ENCODE results near the gene MBTPS2.

The MBTPS2 gene

DNA sequence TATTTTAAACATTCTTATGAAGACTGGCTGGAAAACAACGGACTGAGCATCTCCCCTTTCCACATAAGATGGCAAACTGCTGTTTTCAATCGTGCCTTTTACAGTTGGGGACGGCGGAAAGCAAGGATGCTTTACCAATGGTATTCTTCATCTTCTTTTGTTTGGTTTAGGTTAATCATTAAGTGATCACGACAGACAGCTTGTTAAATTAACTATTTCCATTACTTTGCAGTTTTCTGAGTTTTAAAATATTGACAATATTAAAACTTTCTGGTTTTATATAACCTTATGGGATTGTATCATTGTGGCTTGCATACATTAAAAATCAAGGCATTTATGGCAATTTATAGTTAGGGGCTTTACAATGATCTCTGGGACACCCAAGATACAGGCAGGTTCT is 3.8 kb downstream of the MBTPS2 start:
- POLR2A ChIA-PET = no interaction called here
- TF ChIP-seq ZNF157 (tag by site-specific recombination; IDR thresholded peaks at IDR 0.05) (no peak), ZNF239 (tag by site-specific recombination; IDR thresholded peaks at IDR 0.05) (no peak), ZNF175 (tag by site-specific recombination; IDR thresholded peaks at IDR 0.05) (no peak), ZBTB20 (tag by site-specific recombination; IDR thresholded peaks at IDR 0.05) (no peak), OSR2 (tag by site-specific recombination; IDR thresholded peaks at IDR 0.05) (no peak), ZNF580 (tag by site-specific recombination; IDR thresholded peaks at IDR 0.05) (no peak)
- TF ChIP-seq, protein P1, sequence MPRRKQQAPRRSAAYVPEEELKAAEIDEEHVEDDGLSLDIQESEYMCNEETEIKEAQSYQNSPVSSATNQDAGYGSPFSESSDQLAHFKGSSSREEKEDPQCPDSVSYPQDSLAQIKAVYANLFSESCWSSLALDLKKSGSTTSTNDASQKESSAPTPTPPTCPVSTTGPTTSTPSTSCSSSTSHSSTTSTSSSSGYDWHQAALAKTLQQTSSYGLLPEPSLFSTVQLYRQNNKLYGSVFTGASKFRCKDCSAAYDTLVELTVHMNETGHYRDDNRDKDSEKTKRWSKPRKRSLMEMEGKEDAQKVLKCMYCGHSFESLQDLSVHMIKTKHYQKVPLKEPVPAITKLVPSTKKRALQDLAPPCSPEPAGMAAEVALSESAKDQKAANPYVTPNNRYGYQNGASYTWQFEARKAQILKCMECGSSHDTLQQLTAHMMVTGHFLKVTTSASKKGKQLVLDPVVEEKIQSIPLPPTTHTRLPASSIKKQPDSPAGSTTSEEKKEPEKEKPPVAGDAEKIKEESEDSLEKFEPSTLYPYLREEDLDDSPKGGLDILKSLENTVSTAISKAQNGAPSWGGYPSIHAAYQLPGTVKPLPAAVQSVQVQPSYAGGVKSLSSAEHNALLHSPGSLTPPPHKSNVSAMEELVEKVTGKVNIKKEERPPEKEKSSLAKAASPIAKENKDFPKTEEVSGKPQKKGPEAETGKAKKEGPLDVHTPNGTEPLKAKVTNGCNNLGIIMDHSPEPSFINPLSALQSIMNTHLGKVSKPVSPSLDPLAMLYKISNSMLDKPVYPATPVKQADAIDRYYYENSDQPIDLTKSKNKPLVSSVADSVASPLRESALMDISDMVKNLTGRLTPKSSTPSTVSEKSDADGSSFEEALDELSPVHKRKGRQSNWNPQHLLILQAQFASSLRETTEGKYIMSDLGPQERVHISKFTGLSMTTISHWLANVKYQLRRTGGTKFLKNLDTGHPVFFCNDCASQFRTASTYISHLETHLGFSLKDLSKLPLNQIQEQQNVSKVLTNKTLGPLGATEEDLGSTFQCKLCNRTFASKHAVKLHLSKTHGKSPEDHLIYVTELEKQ (tag by site-specific recombination; IDR thresholded peaks at IDR 0.05; ENCODE audit: borderline replicate concordance) = no peak
- CTCF ChIA-PET = no interaction called here

DNA sequence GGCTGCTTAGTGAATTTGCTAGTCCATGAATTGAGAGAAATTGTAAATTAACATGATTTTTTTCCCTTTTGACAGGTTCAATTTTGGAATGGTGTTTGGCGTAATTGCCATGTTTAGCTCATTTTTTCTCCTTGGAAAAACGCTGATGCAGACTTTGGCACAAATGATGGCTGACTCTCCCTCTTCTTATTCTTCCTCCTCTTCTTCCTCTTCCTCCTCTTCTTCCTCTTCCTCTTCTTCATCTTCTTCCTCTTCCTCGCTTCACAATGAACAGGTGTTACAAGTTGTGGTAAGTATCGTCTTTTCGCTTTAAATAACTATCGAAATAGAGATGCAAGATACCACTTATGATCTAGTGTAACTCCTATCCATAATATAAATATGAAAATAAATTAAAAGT is 5.7 kb downstream of the MBTPS2 start:
- POLR2A ChIA-PET = no interaction called here

More for the DNA sequence above, 3.8 kb downstream of the MBTPS2 start:
- Histone ChIP-seq H3K4me3 (ENCODE audit: low read depth, low read length) (no peak overlapping the region), H3K4me1 (ENCODE audit: control insufficient read depth, insufficient read depth, low read length) (no peaks in the 10 kb centered on the region), H3K36me3 (ENCODE audit: control insufficient read depth in 2 of 2, insufficient read depth in 1 of 2, low read length in 2 of 2) (peaks cover 31 to 34% of the 10 kb centered on the region in 2 experiments), H3K9me3 (ENCODE audit: control insufficient read depth, insufficient read depth, low read depth, low read length) (no peaks in the 10 kb centered on the region), H3K27ac (ENCODE audit: extremely low read depth, low read depth, low read length) (no peak overlapping the region)

DNA sequence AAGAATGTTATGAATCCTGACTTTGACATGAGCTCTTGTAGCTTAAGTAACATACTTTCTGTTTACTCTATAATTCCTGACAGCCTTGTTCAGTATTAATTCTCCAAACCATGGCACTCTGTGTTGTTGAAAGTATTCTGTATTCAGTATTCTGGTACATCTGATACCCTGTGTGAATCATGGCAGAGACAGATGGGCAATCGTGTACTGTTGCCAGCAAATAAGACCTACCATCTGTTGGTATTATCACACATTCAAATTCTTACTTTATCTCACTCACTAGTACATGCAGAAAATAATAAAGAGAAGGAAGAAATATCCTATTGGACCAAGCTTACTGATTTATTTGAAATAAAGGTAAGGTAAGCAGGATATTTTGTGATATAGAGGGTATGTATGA is 7.9 kb downstream of the MBTPS2 start:
- POLR2A ChIA-PET = no interaction called here
- CTCF ChIA-PET = interaction anchor here (0.6 kb wide), 1 partner anchor 232 kb away, joined by 3 read pairs; no protein-coding TSS in a partner anchor
- TF ChIP-seq, protein P1 (tag by site-specific recombination; IDR thresholded peaks at IDR 0.05; ENCODE audit: borderline replicate concordance) = no peak
- TF ChIP-seq ZNF571 (tag by site-specific recombination; IDR thresholded peaks at IDR 0.05) = no peak
- no peak for TF ChIP-seq PATZ1 (tag by site-specific recombination; IDR thresholded peaks at IDR 0.05)
- TF ChIP-seq ZNF623 (tag by site-specific recombination; IDR thresholded peaks at IDR 0.05) = no peak
- TF ChIP-seq, protein P2, sequence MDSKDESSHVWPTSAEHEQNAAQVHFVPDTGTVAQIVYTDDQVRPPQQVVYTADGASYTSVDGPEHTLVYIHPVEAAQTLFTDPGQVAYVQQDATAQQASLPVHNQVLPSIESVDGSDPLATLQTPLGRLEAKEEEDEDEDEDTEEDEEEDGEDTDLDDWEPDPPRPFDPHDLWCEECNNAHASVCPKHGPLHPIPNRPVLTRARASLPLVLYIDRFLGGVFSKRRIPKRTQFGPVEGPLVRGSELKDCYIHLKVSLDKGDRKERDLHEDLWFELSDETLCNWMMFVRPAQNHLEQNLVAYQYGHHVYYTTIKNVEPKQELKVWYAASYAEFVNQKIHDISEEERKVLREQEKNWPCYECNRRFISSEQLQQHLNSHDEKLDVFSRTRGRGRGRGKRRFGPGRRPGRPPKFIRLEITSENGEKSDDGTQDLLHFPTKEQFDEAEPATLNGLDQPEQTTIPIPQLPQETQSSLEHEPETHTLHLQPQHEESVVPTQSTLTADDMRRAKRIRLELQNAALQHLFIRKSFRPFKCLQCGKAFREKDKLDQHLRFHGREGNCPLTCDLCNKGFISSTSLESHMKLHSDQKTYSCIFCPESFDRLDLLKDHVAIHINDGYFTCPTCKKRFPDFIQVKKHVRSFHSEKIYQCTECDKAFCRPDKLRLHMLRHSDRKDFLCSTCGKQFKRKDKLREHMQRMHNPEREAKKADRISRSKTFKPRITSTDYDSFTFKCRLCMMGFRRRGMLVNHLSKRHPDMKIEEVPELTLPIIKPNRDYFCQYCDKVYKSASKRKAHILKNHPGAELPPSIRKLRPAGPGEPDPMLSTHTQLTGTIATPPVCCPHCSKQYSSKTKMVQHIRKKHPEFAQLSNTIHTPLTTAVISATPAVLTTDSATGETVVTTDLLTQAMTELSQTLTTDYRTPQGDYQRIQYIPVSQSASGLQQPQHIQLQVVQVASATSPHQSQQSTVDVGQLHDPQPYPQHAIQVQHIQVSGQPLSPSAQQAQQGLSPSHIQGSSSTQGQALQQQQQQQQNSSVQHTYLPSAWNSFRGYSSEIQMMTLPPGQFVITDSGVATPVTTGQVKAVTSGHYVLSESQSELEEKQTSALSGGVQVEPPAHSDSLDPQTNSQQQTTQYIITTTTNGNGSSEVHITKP (tag by site-specific recombination; IDR thresholded peaks at IDR 0.05) = no peak
- TF ChIP-seq ZIC2 (tag by site-specific recombination; IDR thresholded peaks at IDR 0.05) = no peak

More for the DNA sequence above, 5.7 kb downstream of the MBTPS2 start:
- H3K4me1 ChIP-seq (ENCODE audit: control insufficient read depth, insufficient read depth, low read length) = no peaks in the 10 kb centered on the region
- CTCF ChIA-PET = interaction anchor here (0.7 kb wide), 1 partner anchor 131 kb away, joined by 3 read pairs; no protein-coding TSS in a partner anchor
- H3K36me3 ChIP-seq (ENCODE audit: control insufficient read depth in 2 of 2, insufficient read depth in 1 of 2, low read length in 2 of 2) = peaks cover 31 to 34% of the 10 kb centered on the region in 2 experiments
- H3K9me3 ChIP-seq (ENCODE audit: control insufficient read depth, insufficient read depth, low read depth, low read length) = no peaks in the 10 kb centered on the region
- H3K4me3 ChIP-seq (ENCODE audit: low read depth, low read length) = no peak overlapping the region
- no peak overlapping the region for H3K27ac ChIP-seq (ENCODE audit: extremely low read depth, low read depth, low read length)
- peak; percentile 96 for TF ChIP-seq ZNF513 (tag by site-specific recombination; IDR thresholded peaks at IDR 0.05)
- TF ChIP-seq OSR2 (tag by site-specific recombination; IDR thresholded peaks at IDR 0.05) = no peak

More for the DNA sequence above, 7.9 kb downstream of the MBTPS2 start:
- Histone ChIP-seq H3K27ac (ENCODE audit: extremely low read depth, low read depth, low read length) (no peak overlapping the region), H3K4me3 (ENCODE audit: low read depth, low read length) (no peak overlapping the region), H3K9me3 (ENCODE audit: control insufficient read depth, insufficient read depth, low read depth, low read length) (no peaks in the 10 kb centered on the region), H3K36me3 (ENCODE audit: control insufficient read depth in 2 of 2, insufficient read depth in 1 of 2, low read length in 2 of 2) (peaks cover 31 to 43% of the 10 kb centered on the region in 2 experiments), H3K4me1 (ENCODE audit: control insufficient read depth, insufficient read depth, low read length) (no peaks in the 10 kb centered on the region)
